ENCODE data around the gene ARHGAP20.

DNA sequence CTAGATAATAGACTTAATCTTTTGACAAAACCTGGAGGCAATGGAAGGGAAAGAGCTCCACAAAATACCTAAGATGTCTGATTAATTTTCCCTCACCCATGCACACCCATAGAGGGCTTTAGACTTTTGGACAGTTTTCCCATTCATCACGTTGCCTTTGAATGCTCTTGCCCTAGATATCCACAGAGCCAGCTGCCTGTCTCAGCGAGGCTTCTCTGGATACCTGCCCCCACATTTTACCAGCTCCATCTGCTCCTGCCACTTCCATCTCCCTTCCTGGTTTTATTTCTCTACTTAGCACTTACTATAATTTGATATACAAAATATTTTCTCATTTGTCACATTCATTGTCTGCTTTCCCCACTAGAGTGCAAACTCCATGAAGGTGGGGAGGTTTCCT, 145.7 kb downstream of the ARHGAP20 start:
- TF ChIP-seq, protein P1, sequence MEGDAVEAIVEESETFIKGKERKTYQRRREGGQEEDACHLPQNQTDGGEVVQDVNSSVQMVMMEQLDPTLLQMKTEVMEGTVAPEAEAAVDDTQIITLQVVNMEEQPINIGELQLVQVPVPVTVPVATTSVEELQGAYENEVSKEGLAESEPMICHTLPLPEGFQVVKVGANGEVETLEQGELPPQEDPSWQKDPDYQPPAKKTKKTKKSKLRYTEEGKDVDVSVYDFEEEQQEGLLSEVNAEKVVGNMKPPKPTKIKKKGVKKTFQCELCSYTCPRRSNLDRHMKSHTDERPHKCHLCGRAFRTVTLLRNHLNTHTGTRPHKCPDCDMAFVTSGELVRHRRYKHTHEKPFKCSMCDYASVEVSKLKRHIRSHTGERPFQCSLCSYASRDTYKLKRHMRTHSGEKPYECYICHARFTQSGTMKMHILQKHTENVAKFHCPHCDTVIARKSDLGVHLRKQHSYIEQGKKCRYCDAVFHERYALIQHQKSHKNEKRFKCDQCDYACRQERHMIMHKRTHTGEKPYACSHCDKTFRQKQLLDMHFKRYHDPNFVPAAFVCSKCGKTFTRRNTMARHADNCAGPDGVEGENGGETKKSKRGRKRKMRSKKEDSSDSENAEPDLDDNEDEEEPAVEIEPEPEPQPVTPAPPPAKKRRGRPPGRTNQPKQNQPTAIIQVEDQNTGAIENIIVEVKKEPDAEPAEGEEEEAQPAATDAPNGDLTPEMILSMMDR (IDR thresholded peaks at IDR 0.05 in 4 of 5, conservative IDR thresholded peaks at IDR 0.05 in 1 of 5) = no peak
- TF ChIP-seq POLR2A (IDR thresholded peaks at IDR 0.05) = no peak
